ENCODE measurements around the gene CD302. TPM values are rescaled to one million over a fixed set of nuclear protein-coding genes. Genes with fewer than 3 reads are reported as not detected.

CD302 gene
- total and polyA plus RNA-seq, 10 of the 15 experiments (the other 5 are each of a cell fraction or from before 2014, with no cell fraction given) = 0.48 to 4.0 (median 2.1) TPM

GRCh38 chr2:159758239-159758638 lies 39.8 kb downstream of the CD302 start (continued):
- TF ChIP-seq BHLHE40 (IDR thresholded peaks at IDR 0.05; ENCODE audit: borderline replicate concordance in 1 of 2, low read depth in 2 of 2, low read length in 1 of 2) = no peak
- no peak for TF ChIP-seq JUNB (IDR thresholded peaks at IDR 0.05)
- no peak for TF ChIP-seq NR2C1 (IDR thresholded peaks at IDR 0.05)
- TF ChIP-seq RAD21 (IDR thresholded peaks at IDR 0.05; ENCODE audit: insufficient read depth, low read depth, low read length) = no peak

DNA sequence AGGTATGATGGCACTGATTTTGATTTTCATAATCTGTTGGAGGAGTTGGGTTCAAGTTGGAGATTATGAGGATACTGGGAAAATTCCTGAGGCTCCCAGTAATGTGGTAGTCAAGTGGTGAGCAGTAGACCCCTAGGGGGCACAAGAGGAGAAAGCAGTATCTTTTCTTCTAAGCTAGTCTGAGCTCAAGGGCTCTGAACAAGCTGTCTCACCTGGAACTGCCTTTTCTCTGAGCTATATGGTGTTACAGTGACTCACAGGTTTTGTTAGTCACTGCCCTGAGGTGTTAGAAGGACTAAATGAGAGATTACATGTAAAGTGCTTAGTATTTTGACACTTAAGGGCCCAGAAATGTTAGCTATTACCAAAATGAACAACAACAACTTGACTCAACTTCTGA lies 42.2 kb downstream of the CD302 start:
- H3K4me3 ChIP-seq = no peak overlapping the region
- TF ChIP-seq, protein P1, sequence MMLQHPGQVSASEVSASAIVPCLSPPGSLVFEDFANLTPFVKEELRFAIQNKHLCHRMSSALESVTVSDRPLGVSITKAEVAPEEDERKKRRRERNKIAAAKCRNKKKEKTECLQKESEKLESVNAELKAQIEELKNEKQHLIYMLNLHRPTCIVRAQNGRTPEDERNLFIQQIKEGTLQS (IDR thresholded peaks at IDR 0.05; ENCODE audit: borderline replicate concordance, extremely low read depth, low read depth, low read length) = no peak
- peak in 1 of 3 experiments; percentile 17; a peak in 1 of 6 replicates for TF ChIP-seq CTCF (IDR thresholded peaks at IDR 0.05 in 2 of 3, conservative IDR thresholded peaks at IDR 0.05 in 1 of 3; ENCODE audit: control insufficient read depth in 2 of 3, extremely low read depth in 1 of 3, insufficient read depth in 1 of 3, low read depth in 3 of 3, low read length in 3 of 3)
- TF ChIP-seq NFYA (IDR thresholded peaks at IDR 0.05; ENCODE audit: borderline replicate concordance, low read depth, low read length) = no peak
- TF ChIP-seq EGR1 (IDR thresholded peaks at IDR 0.05; ENCODE audit: borderline replicate concordance in 1 of 2, low read depth in 2 of 2, low read length in 2 of 2) = no peak
- no peak for TF ChIP-seq ZNF217 (IDR thresholded peaks at IDR 0.05)
- TF ChIP-seq KDM1A (IDR thresholded peaks at IDR 0.05; ENCODE audit: borderline replicate concordance) = no peak
- no peak for TF ChIP-seq BCLAF1 (IDR thresholded peaks at IDR 0.05)
- no peak overlapping the region for H3K4me2 ChIP-seq (ENCODE audit: control insufficient read depth, insufficient read depth)
- ATAC-seq (peak; percentile 65), DNase-seq (ENCODE audit: low read depth, low spot score) (no peak), FAIRE-seq (no peak)
- POLR2A ChIA-PET = no interaction called here
- H3K27me3 ChIP-seq (replicated peaks in 1 of 2; ENCODE audit: control insufficient read depth in 2 of 2, insufficient read depth in 2 of 2, low read length in 1 of 2) = no peaks in the 10 kb centered on the region
- intact Hi-C loops (cut with micrococcal nuclease; ENCODE audit: unreplicated experiment) (no loop called here), in situ Hi-C loops (cut with MboI) (no loop called here)
- CTCF ChIA-PET = interaction anchor here (0.7 to 2.5 kb wide), 11 partner anchors 8 to 212 kb away, joined by 3 to 10 read pairs (median 3); partner anchors contain the start of gene MARCHF7
- BruUV-seq (replicated peaks) = no TSS peak
- H3K27ac ChIP-seq (ENCODE audit: control insufficient read depth, insufficient read depth) = no peak overlapping the region
- H3K79me2 ChIP-seq (ENCODE audit: control insufficient read depth, insufficient read depth, low read length) = peaks cover 13% of the 10 kb centered on the region
- no peaks in the 10 kb centered on the region for H3K4me1 ChIP-seq (ENCODE audit: control insufficient read depth, insufficient read depth, low read length)
- H3K9ac ChIP-seq (ENCODE audit: control insufficient read depth, insufficient read depth, low read length) = no peak overlapping the region
- SMC1A ChIA-PET (ENCODE audit: uncharacterized antibody, unreplicated experiment) = interaction anchor here (1.2 to 1.5 kb wide), 4 partner anchors 14 to 217 kb away, joined by 4 to 8 read pairs (median 6); no protein-coding TSS in a partner anchor
- H3K36me3 ChIP-seq (ENCODE audit: control insufficient read depth in 2 of 2, insufficient read depth in 2 of 2, low read length in 1 of 2) = peaks cover 0 to 32% of the 10 kb centered on the region in 2 experiments
- no peak overlapping the region for H2AFZ ChIP-seq (ENCODE audit: control insufficient read depth, low read depth, low read length)
- RAD21 ChIA-PET (ENCODE audit: unreplicated experiment) = interaction anchor here (1.0 to 1.3 kb wide), 3 partner anchors 9 to 212 kb away, joined by 4 to 10 read pairs (median 7); no protein-coding TSS in a partner anchor
- no peaks in the 10 kb centered on the region for H3K9me3 ChIP-seq (replicated peaks; ENCODE audit: control insufficient read depth, insufficient read depth, low read length)
- no peaks in the 10 kb centered on the region; the same call in 1 of the 2 replicates for H4K20me1 ChIP-seq (ENCODE audit: control insufficient read depth, insufficient read depth)
